Measurements from ENCODE around the gene ROR2. TPM values are rescaled to one million over a fixed set of nuclear protein-coding genes. Genes with fewer than 3 reads are reported as not detected.
A peak's percentile ranks its signal among the peaks of the same experiment; 100 is the strongest.

ROR2 gene
- polyA plus RNA-seq, 1 donor: 17.1 TPM

DNA sequence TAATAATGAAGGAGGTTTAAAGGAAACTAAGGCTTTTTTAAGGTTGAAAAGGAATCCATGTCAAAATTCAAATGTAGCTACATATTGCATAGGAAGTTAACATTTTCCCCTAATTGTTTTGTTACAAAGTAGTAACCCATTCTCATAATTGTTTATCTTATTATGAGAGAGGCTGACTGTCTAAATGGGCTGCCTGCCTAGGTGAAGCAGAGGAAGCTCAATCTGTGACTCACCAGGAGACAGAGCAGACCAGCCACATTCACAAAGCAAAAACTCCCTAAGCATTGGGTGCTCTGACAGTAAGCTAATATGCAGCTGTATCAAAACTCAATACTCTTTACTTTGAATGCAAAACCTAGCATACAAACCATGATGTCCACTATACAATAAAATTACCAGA is 208.5 kb downstream of the ROR2 start:
- DNase-seq: no peak

DNA sequence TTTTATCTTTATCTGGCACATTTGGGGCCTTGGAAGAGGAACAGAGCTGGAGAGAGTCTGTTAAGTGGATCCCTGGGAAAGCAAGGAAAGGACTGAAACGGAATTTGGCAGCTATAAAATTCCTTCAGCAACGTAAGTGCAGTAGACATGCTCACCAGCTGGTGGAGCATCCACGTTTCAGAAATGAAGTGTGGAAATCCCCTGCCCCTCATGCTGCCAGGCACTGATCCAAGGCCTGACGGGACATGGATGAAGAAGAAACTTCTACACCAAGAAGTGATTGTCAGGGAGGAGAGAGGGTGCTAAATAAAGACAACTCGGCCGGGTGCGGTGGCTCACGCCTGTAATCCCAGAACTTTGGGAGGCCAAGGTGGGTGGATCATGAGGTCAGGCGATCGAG is 209.3 kb downstream of the ROR2 start:
- no peak for DNase-seq

DNA sequence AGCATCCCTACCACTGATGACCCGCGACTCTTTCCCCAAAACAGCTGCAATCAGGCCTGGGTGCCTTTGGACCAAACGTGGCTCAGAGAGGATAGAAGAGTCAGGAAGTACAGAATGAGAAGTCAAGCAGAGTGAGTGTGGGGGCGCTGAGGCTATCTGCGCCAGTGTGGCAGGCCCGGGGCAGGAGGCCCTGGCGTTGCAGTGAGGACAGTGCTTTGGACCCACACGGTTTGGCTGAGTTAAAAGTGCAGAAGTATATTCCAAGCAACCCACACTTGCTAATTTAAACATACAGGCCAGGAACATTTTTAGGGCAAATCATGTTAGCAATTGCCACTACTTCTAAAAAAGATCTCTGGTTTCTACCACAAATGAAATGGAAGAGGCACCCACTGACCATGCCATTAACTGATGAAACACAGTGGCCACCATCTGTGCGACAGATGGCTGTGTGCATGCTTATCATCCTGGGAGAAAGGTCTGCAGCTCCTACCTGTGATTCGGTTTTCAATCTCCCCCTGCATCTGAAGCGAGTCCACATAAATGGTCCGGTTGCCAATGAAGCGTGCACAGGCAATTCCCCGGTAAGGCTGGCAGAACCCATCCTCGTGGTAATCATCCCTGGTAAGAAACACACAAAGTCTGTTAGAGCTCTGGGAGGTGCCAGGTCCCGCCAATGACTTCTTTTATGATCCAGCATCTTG is 213.0 kb downstream of the ROR2 start:
- no peak for DNase-seq

DNA sequence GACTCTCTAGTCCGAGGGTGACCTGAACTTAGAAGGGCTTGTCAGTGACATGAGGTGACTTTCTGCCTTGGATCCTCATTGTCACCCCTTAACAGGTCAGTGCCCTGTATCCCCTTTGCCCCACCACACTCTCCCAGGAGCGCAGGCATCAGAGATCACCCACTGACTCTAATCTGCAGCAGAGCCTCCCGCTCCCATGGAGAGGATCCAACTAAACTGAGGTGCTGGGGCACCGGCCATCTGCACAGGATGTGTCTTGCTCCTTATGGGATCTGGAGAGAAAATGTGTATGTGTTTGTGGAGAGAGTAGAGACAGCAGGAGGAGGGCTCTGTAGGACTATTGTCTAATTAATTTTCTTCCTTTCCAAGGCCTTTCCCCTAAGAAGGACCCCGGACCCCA is 213.7 kb downstream of the ROR2 start:
- no peak for DNase-seq

DNA sequence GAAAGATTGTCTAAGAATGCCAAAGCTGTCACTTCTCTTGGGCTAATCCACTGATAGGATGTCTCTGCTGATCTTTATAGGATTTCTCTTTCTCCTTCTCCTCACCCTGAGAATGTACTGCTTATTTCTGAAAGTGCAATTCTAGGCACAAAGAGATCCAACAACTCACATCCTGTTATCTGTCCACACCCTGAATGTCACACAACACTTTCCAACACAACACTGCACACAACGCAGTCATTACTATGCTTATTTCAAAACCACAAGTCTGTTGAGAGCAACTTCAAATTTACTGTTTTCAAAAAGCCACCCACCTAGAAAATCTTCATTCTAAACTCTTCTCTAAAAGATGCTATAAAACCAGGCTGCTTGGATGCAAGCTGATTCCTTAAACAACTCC is 215.0 kb downstream of the ROR2 start:
- DNase-seq: no peak

DNA sequence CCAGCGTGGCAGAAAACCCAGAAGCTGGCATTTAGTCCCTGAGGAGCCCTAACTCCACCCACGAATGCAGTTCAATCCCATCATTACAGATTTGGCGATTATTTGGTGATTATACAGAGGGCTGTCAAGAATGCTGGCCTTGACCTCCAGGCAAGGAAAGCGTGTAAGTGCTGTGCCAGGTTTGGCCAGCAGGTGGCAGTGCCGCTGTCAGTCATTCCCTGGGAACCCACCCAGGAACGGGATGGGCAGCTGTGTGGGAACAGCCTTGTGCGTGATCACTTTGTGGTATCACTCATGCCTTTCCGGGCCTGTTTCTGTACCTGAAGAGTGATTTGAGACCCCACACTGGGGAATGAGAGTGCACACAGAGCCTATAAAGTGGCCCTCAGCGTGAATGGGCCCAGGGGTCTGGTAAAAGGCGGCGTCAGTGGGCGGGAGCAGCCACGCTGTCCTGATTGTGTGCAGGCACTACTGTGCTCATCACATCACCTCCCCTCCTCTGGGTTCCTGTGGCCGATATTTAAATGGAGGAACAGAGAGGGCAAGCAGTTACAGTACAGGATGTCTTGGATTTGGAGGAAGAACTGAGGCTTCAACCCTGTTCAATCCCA is 215.6 kb downstream of the ROR2 start:
- DNase-seq: no peak

DNA sequence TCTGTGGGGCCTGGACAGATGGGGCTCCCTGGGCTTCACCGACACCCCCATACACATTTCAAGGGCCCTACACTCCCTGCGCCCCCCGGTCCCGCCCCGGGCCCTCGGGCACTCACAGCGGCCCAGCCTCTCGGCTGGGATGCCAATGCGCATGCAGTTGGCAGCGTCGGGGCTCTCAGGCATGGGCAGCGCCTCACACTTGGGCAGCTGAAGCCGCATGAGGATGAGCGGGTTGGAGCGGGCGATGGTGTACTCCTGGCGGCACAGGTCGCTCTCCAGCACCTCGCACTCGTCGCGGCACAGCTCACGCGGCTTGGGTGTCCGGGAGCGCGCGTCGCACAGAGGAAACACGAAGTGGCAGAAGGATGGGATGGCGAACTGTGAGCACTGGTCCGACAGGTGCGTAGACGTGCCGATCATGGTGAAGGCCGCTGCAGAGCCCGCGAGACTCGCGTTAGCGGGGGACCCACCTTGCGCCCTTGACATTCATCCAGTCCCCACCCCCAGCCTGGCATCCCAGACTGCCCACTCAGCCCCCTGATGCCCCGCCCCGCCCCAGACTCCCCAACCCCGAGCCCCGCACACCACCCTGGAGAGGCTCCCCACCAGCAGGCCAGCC is 216.9 kb downstream of the ROR2 start:
- no peak for DNase-seq

DNA sequence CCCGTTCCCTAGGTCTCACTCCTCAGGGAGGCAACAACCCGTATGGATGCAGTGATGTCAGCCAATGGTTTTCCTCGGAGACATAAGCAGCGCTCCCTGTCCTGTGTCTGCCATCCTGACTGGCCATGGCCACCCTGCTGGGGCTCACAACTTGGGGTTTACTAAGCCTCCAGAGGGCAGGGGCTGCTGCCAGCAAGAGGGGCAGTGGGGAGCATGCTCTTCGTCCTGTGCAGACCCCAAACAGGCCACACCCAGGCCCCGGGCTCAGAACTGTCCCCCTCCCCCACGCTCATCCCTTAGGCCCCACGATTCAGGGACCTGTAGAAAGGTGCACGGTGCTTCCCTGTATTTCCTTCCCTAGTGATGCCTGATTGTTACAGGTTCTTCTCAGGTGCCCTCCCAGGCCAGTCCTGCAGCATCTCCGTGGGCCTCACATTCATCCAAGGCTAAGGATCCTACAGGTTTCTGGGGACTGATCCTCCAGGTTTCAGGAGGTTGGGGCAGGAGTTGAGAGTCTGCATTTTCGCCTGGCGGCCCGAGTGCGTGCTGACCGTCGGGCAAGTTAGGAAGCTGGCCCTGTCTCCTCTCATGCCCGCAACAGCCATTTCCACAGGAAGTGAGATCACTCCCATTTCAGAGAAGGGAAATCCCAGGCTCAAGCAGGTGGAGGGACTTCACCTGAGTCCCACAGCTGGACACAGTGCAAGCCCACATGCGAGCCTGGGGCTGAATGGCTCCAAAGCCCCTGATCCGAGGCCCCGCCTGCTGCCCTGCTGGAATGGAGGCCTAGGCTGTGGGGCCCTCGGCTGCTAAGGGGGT is 217.6 kb downstream of the ROR2 start:
- no peak for DNase-seq

DNA sequence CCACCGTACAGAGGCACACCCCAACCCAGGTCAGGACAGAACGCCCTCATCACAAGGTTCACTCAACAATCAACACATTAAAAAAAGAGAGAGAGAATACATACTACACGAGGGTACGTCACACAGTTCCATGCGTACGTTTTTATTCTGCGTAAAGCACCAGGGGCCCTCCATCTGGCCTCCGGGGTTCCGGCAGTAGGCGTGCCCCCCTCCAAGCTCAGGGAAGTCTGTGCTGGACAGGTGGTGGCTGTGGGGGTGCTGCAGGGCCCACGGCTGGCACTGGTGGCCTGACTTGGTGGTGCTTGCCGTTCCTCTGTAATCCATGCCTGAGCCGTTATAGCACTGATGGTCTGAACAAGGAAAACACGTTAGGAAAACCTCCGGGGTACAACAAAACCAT is 219.2 kb downstream of the ROR2 start:
- DNase-seq: no peak

DNA sequence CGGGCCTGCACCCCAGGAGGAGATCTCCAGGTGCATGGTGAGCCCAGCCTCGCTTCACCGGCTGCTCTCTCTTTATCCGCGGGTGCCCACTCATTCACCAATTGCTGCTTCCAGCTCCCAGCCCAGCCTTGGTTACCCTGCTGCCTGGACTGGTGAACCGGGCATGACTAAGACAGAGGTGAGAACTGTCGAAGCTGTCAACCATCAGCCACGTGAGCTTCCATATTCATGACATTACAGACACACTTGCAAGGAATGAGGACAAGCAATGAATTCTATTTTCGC is 220.5 kb downstream of the ROR2 start:
- no peak for DNase-seq

DNA sequence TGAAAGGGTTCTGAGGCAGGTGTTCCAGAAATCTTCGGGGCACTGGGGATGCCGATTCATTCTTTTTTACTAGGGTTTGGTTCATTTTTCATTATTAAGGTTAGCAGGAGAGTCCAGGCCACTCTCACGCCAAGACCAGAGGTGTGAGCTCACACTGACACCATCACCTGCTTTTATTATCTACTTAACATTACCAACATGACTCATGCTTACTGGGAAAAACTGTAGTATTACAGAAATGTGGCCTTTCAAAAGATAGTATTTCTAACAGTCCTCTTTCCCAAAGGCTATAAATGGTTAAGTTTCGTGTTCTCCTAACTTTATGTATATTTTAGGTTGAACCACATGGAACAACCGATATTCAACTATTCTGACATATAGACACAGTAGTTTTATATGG is 222.1 kb downstream of the ROR2 start:
- no peak for DNase-seq

DNA sequence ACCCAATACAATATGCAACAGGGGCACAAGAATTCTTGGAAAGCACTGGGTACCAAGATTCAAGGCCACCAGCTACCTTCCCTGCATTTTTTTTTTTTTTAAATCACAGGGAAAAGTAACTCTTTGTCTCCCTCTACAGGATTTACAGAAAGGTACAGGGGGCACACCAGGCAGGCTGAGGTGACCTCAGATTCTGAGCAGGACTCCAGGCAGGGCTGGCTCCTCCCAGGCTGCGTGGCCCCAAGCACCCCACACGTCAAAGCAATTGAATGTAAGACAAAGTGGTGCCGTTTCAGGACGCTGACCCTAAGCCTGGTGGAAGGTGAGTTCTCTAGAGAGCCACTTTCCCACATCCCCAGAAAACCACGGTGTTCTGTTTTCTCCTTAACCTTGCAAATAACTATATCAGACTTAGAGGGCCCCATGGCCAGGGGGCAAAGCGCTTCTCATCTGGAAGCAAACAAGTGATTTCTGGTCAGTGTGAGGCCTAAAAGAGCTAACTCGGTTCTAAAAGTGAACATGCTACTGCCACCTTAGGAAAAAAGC is 222.6 kb downstream of the ROR2 start:
- peak; percentile 47 for DNase-seq

DNA sequence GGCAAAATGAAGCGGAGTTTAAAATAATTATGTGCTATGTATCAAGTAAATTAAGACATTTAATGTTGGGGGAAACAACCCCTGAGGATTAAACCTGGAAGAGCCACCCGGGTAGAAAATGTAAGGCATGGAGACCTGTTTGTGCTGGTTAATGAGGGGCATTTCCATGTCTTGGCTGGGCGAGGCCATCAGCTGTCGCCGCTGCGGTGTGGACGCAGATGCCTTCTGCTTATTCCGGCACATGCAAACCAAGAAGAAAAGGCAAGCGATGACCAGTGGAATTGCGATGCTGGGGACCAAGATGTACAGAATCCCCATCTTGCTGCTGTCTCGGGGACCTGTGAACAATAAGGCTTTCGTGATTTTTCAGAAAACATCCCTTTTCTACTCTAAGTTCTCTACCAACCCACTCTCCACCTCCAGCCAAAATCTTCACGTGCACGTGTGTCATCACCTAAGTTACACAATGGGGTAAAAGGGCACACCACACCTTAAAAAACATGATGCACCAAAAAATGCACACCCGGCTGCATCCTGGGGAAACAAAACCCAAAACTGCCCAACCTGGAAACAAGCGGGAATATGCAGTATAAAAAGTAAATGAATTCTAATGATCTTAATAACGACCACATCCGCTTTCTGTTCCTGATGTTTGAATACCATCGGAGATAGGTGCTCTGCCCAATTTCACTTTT is 223.5 kb downstream of the ROR2 start:
- no peak for DNase-seq

DNA sequence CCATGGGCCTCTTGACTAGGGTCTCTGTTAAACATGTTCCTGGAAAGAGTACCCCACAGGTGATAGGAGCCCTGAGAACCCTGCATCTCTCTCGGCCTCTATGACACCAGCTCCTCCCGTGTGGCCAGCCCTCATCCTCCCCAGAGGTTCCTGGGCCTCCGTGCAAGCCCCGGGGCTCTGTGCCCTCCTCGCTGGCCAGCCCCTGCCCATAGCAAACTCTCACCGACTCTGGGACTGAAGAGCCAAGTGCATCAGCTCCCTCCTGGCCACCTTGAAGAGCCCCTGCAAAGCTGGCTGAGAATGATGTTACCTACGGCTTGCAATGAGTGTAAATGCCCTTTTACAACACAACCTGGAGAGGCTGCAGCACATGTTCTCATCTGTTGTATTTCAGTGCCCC is 224.4 kb downstream of the ROR2 start:
- no peak for DNase-seq

DNA sequence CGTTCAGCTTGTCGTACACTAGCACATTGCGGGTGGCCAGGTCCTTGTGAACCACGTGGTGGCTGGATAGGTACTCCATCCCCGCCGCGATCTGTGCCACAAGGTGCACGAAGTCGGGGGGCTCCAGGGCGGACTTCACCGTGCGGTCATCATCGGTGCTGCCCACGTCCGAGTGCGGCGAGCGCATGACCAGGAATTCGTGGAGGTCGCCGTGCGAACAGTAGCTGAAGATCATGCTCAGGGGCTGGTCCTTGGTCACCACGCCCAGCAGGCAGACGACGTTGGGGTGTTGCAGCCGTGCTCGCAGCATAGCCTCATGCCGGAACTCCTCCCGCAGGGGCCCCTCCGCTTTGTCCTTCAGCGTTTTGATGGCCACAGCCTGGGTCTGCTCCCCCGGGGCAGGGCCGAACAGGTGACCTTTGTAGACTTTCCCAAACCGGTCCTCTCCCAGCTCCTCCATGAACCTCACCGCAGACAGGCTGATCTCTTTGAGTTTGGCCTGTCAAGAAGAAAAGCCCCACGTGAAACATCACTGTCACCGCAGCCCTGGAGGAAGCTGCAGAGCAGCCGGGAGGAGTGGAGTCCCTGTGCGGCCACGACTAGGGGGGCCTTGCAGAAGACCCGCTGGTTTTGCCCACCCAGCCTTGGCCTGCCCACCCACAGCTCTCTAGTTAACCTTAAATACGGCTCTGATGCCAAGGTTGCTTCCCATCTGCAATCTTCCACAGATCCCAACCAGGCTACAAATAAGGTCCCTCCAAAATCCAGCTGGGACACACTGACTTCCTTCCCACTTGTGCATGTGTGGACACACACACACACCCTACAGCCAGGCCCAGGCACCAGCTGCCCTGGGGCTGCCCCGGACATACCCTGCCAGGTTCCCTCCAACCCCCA is 225.2 kb downstream of the ROR2 start:
- no peak for DNase-seq

DNA sequence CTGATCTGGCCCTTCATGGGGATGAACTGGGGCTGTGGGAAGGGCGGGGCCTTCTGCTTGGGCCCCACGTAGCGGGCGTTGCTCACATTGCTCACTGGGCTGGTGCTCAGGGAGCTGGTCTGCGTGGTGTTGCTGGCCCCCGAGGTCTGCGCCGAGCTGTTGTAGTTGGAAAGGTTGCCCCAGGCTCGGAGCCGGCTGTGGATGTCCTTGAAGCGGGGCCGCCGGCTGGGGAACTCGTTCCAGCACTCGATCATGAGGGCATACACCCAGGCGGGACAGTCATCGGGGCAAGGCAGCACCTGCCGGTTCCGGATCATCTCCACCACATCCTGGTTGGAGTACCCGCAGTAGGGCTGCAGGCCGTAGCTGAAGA is 226.0 kb downstream of the ROR2 start:
- DNase-seq: no peak

DNA sequence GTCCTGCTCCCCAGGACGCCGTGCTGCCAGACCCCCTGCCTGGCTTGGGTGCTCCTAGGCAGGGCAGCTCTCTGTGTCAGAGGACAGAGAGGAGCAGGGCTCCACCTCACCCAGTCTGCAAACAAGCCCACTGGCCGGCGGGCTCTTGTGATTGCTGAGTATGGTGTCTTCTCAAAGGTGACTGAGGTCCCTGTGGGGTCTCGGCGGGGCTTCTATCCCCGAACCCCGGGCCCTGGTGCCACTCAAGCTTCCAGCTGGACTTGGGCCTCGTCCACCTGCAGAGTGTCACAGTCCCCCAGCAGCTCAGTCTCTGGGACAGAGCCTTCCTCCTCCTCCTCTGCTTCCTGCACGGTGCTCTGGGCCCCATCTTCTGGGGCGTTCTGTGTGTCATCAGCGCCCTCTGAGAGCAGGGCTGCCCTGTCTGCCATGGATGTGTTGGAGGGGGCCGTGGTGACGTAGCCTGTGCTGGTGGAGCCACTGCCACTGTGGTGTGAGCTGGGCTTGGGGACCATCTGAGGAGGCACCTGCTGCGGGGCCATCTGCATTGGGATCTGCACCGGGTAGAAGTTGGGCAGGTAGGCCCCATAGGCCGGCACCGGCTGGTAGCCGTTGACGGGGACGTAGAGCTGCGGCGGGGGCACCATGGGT is 226.5 kb downstream of the ROR2 start:
- no peak for DNase-seq

DNA sequence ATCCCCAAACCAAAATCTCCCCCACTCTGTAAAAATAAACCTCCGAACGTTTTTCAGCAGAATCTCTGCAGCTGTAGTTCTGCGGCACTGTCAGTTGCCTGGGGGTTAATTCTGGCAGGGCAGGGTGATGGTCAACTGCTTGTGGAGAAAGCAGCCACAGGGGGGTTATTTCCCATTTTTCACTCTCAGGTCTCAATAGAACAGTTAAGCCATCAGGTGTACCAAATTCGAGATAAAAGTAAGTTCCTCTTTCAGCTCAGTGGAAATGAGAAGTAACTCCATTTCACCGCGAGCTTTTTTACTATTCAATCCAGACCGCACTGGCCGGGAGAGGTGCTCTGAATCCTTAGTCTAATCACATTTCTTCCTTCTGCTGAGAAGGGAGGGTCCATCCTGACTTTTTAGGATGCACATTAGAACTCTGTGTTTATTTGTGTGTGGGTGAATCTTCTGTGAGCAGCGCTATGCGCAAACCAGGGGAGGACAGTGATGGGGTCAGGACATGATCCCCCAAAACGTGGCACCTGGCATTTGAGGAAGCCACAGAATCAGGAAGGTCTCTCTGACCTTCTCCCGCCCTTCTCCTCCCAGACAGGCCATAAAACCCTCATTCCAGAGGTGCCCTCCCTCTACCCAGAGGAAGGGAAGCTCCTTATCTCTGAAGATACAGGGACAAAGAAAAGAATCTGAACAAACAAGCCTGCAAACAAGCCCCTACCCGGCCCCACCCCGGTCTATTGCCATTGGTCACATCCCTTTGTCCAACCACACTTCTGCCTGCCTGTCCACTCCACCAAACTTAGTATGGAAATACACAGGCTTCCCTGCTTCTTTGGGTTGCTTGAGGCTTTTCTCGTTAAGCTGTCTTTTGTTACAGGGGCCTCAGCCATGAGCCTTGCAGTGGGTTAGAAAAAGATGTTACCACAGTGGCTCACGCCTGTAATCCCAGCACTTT is 229.0 kb downstream of the ROR2 start:
- no peak for DNase-seq

DNA sequence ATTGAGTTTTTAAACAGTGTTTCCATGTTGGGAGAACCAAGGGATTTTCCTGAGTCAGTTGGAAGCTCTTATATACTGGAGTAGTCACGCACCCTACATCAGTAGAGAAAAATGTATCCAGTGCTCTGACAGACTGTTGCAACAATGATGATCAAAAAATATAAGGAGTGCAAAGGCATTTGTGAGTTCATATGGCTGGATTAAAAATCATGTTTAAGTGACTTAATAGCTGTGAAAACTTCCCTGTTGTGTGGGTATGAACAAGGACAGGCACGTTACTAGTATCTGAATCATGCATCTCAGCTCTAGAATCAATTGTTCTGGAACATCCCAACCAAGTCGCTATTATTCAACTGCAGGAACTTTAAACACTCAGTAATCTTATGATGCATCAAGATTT is 229.7 kb downstream of the ROR2 start:
- no peak for DNase-seq

DNA sequence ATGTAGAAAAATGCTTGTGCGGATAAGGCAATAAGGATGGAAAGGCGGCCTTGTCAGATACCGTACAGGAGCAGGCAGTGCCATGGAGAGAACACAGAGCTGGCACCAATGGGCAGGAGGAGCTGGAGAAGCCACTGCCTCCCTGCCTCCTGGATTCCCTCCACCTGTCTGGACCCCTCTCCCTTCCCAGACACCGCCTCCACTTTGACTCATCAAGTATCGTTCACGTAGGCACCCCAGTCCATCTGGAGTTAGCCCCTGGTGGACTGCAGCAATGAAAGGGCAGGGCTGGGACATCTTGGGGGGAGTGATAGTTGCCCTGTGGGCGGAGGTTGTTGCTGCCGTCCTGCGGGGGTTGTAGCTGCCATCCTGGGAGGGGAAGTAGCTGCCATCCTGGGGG is 232.0 kb downstream of the ROR2 start:
- DNase-seq: no peak
